ENCODE measurements around the gene SCGB1C1.

- TF ChIP-seq CTCF (IDR thresholded peaks at IDR 0.05) (no peak), POLR2A (IDR thresholded peaks at IDR 0.05) (no peak)
These were observed 17.9 kb downstream of the SCGB1C1 start for GRCh38 chr11:210803-211180.

All from ovary (tissue), 3 donors.